Posterior cingulate gyrus (tissue), 11 donors: ENCODE results near the gene SCAMP2.

ENCODE experiments used
- DNase-seq, 10 donors: peaks; one replicate each; pipeline versions ENCODE4 v3.0.0 to v3.0.0-alpha.2; 2020 to 2021; ENCODE audit warnings: mixed read lengths in 3 of 10
- intact Hi-C: fragments of 100-400 bp; cut with DNase I; formaldehyde crosslinking; loops from one replicate; pipeline ENCODE4 v1.15.1; 2023

Gene SCAMP2

GRCh38 chr15:74827614-74828013 is 45.6 kb downstream of the SCAMP2 start:
- intact Hi-C loops: no loop called here
- no peak for DNase-seq

- intact Hi-C loops: no loop called here
- DNase-seq: no peak
Measured at GRCh38 chr15:74826921-74827320, 46.2 kb downstream of the SCAMP2 start.

GRCh38 chr15:74826364-74826819 is 46.8 kb downstream of the SCAMP2 start, which contains the start of gene CPLX3:
CPLX3 (plus strand) TSS chr15:74826627; CDS start chr15:74826704, 77 bp downstream.
- DNase-seq: peak in 3 of 10 donors; percentile 36 to 74 (median 46)
- intact Hi-C loops: no loop called here

- intact Hi-C loops: no loop called here
- DNase-seq: no peak
Measured at GRCh38 chr15:74825866-74826265, 47.3 kb downstream of the SCAMP2 start.

GRCh38 chr15:74824976-74825375 is 48.2 kb downstream of the SCAMP2 start:
- no peak for DNase-seq
- intact Hi-C loops: no loop called here

GRCh38 chr15:74823324-74823723 is 49.8 kb downstream of the SCAMP2 start:
- intact Hi-C loops: no loop called here
- DNase-seq: no peak

- intact Hi-C loops: no loop called here
- no peak for DNase-seq
Measured at GRCh38 chr15:74822233-74822632, 50.9 kb downstream of the SCAMP2 start.

GRCh38 chr15:74821790-74822158 is 51.4 kb downstream of the SCAMP2 start:
- intact Hi-C loops: no loop called here
- DNase-seq: peak in 1 of 10 donors; percentile 56

GRCh38 chr15:74821091-74821789 is 51.9 kb downstream of the SCAMP2 start:
- peak in 1 of 10 donors; percentile 68 for DNase-seq
- intact Hi-C loops: no loop called here

- intact Hi-C loops: no loop called here
- DNase-seq: peak in 1 of 10 donors; percentile 58
Measured at GRCh38 chr15:74820056-74820455, 53.1 kb downstream of the SCAMP2 start.

GRCh38 chr15:74817370-74817737 is 55.8 kb downstream of the SCAMP2 start:
- intact Hi-C loops: no loop called here
- peak in 2 of 10 donors; percentile 36 to 82 for DNase-seq

GRCh38 chr15:74816624-74817369 is 56.4 kb downstream of the SCAMP2 start:
- no peak for DNase-seq
- intact Hi-C loops: no loop called here

- intact Hi-C loops: no loop called here
- peak in 1 of 10 donors; percentile 83 for DNase-seq
Measured at GRCh38 chr15:74815961-74816360, 57.2 kb downstream of the SCAMP2 start.

GRCh38 chr15:74815121-74815934 is 57.8 kb downstream of the SCAMP2 start:
- intact Hi-C loops: no loop called here
- DNase-seq: peak in 1 of 10 donors; percentile 58

- DNase-seq: peak in 2 of 10 donors; percentile 47 to 55
- intact Hi-C loops: no loop called here
Measured at GRCh38 chr15:74812533-74812932, 60.6 kb downstream of the SCAMP2 start, which contains the start of gene LMAN1L. LMAN1L (plus strand) TSS chr15:74812835; CDS start chr15:74812855, 20 bp downstream.

GRCh38 chr15:74809956-74810355 is 63.2 kb downstream of the SCAMP2 start:
- DNase-seq: no peak
- intact Hi-C loops: no loop called here

- DNase-seq: no peak
- intact Hi-C loops: no loop called here
Measured at GRCh38 chr15:74809242-74809641, 63.9 kb downstream of the SCAMP2 start.

- DNase-seq: no peak
- intact Hi-C loops: no loop called here
Measured at GRCh38 chr15:74808840-74809229, 64.3 kb downstream of the SCAMP2 start.

GRCh38 chr15:74808078-74808839 is 64.9 kb downstream of the SCAMP2 start:
- intact Hi-C loops: no loop called here
- peak in 1 of 10 donors; percentile 48 for DNase-seq

GRCh38 chr15:74807282-74807681 is 65.9 kb downstream of the SCAMP2 start:
- intact Hi-C loops: no loop called here
- peak in 1 of 10 donors; percentile 51 for DNase-seq
